H1 (cell line): ENCODE data around the gene WSCD1. TPM values are rescaled to one million over a fixed set of nuclear protein-coding genes. Genes with fewer than 3 reads are reported as not detected.

Experiments
- CTCF ChIA-PET: fragments of 300-600 bp; sonication (Branson Sonifier 250); formaldehyde crosslinking; loops from one replicate; lab custom pipeline; 2021; ENCODE audit not compliant: partially characterized antibody; lab: Charles Lee
- POLR2A ChIA-PET: fragments of 300-600 bp; sonication (Branson Sonifier 250); formaldehyde crosslinking; loops from one replicate; lab custom pipeline; 2021; ENCODE audit warnings: inconsistent platforms; ENCODE audit not compliant: partially characterized antibody; lab: Charles Lee
- DNase-seq, 2 experiments: peaks; one replicate each; pipeline versions ENCODE4 v3.0.0 to v3.0.0-alpha.2; 2010 to 2022; ENCODE audit warnings: low spot score in 2 of 2, low read depth in 1 of 2, mixed read lengths in 1 of 2
- FAIRE-seq: peaks from 2 replicates; lab custom pipeline; 2011; peaks lifted over from hg19 to GRCh38; lab: Jason Lieb, UNC
- H2AFZ ChIP-seq: 2 replicates; pipeline ENCODE4 v1.8.1; 2012; ENCODE audit warnings: low read length, inconsistent platforms
- H2AK5ac ChIP-seq: 2 replicates; pipeline ENCODE4 v1.6.1; 2013; ENCODE audit warnings: low read depth, low read length
- H2BK120ac ChIP-seq: replicated peaks from 2 replicates; pipeline ENCODE3; 2013; ENCODE audit warnings: low read depth, low read length, inconsistent platforms
- H2BK12ac ChIP-seq: 2 replicates; pipeline ENCODE4 v1.6.1; 2013; ENCODE audit warnings: low read depth, low read length
- H2BK15ac ChIP-seq: 2 replicates; pipeline ENCODE4 v1.6.1; 2013; ENCODE audit warnings: low read length
- H2BK20ac ChIP-seq: 2 replicates; pipeline ENCODE4 v1.6.1; 2013; ENCODE audit warnings: low read length
- H2BK5ac ChIP-seq: 2 replicates; pipeline ENCODE4 v1.6.1; 2013; ENCODE audit warnings: low read depth, low read length
- H3K14ac ChIP-seq: 2 replicates; pipeline ENCODE4 v1.6.1; 2013; ENCODE audit warnings: inconsistent platforms; ENCODE audit not compliant: insufficient read length
- H3K18ac ChIP-seq: 2 replicates; pipeline ENCODE4 v1.6.1; 2013; ENCODE audit warnings: low read length; ENCODE audit errors: extremely low read depth
- H3K23ac ChIP-seq: 2 replicates; pipeline ENCODE4 v1.6.1; 2013; ENCODE audit warnings: inconsistent platforms; ENCODE audit not compliant: insufficient read length
- H3K23me2 ChIP-seq: 2 replicates; pipeline ENCODE4 v1.6.1; 2013; ENCODE audit warnings: low read depth, low read length
- H3K27ac ChIP-seq: 2 replicates; pipeline ENCODE4 v1.6.1; 2011; ENCODE audit warnings: low read depth, low read length, inconsistent platforms
- H3K27me3 ChIP-seq, 4 experiments: replicated peaks in 1 of 4; 1 replicate in 1 of 4; 2 replicates in 3 of 4; pipeline versions ENCODE4 v1.6.1 to v1.8.1; 2011 to 2013; ENCODE audit warnings: low read length in 3 of 4, mild to moderate bottlenecking in 3 of 4, inconsistent platforms in 2 of 4, mixed read lengths in 2 of 4, moderate library complexity in 1 of 4; ENCODE audit not compliant: control insufficient read depth in 3 of 4, insufficient read depth in 3 of 4; ENCODE audit errors: extremely low read depth in 1 of 4
- H3K36me3 ChIP-seq, 4 experiments: 2 replicates each; pipeline versions ENCODE4 v1.6.1 to v1.8.1; 2011 to 2013; ENCODE audit warnings: mild to moderate bottlenecking in 4 of 4, low read length in 3 of 4, moderate library complexity in 2 of 4, control low read depth in 1 of 4, inconsistent platforms in 1 of 4; ENCODE audit not compliant: insufficient read depth in 4 of 4, control insufficient read depth in 2 of 4
- H3K4ac ChIP-seq: replicated peaks from 2 replicates; pipeline ENCODE3; 2013; ENCODE audit warnings: low read length, low read depth, mixed read lengths, inconsistent platforms; ENCODE audit not compliant: insufficient read length
- H3K4me1 ChIP-seq, 4 experiments: replicated peaks in 1 of 4; 1 replicate in 1 of 4; 2 replicates in 3 of 4; pipeline versions ENCODE4 v1.6.1 to v1.8.1; 2011 to 2013; ENCODE audit warnings: low read length in 3 of 4, inconsistent platforms in 2 of 4, mixed read lengths in 1 of 4; ENCODE audit not compliant: insufficient read depth in 4 of 4, control insufficient read depth in 3 of 4
- H3K4me2 ChIP-seq, 2 experiments: 2 replicates each; pipeline versions ENCODE4 v1.6.1 to v1.8.1; 2011 to 2013; ENCODE audit warnings: low read depth in 2 of 2, low read length in 2 of 2, control low read depth in 1 of 2, inconsistent platforms in 1 of 2, mild to moderate bottlenecking in 1 of 2; ENCODE audit not compliant: insufficient read depth in 1 of 2
- H3K4me3 ChIP-seq, 4 experiments: fragments of 200-600, 300-600 bp in 1 of 4; sonication (generic), shearing (Covaris generic), sonication (Bioruptor Twin) in 1 of 4; 2 replicates each; pipeline versions ENCODE4 v1.5.1 to v1.8.1; 2011 to 2016; ENCODE audit warnings: low read length in 4 of 4, low read depth in 3 of 4, control low read depth in 2 of 4, inconsistent platforms in 2 of 4, mild to moderate bottlenecking in 2 of 4, mixed read lengths in 1 of 4, moderate library complexity in 1 of 4; ENCODE audit not compliant: insufficient read depth in 2 of 4; ENCODE audit errors: extremely low read depth in 1 of 4
- H3K56ac ChIP-seq: replicated peaks from 2 replicates; pipeline ENCODE3; 2013; ENCODE audit warnings: low read depth, mild to moderate bottlenecking, mixed read lengths, low read length, inconsistent platforms; ENCODE audit not compliant: insufficient read length
- H3K79me1 ChIP-seq: 2 replicates; pipeline ENCODE4 v1.6.1; 2013; ENCODE audit warnings: low read depth, low read length, control low read depth
- H3K79me2 ChIP-seq, 2 experiments: 2 replicates each; pipeline versions ENCODE4 v1.6.1 to v1.8.1; 2012 to 2013; ENCODE audit warnings: low read length in 2 of 2, mild to moderate bottlenecking in 2 of 2, inconsistent platforms in 1 of 2; ENCODE audit not compliant: insufficient read depth in 2 of 2, control insufficient read depth in 1 of 2
- H3K9ac ChIP-seq, 4 experiments: replicated peaks in 1 of 4; 1 replicate in 1 of 4; 2 replicates in 3 of 4; pipeline versions ENCODE4 v1.6.1 to v1.8.1; 2011 to 2013; ENCODE audit warnings: low read depth in 3 of 4, low read length in 3 of 4, control low read depth in 2 of 4, mild to moderate bottlenecking in 2 of 4, moderate library complexity in 2 of 4, inconsistent platforms in 1 of 4; ENCODE audit errors: extremely low read depth in 1 of 4
- H3K9me3 ChIP-seq, 2 experiments: 2 replicates each; pipeline versions ENCODE4 v1.6.1 to v1.8.1; 2012 to 2013; ENCODE audit warnings: mild to moderate bottlenecking in 2 of 2, moderate library complexity in 2 of 2, control low read depth in 1 of 2, inconsistent platforms in 1 of 2, low read depth in 1 of 2, low read length in 1 of 2, mixed read lengths in 1 of 2; ENCODE audit not compliant: insufficient read depth in 2 of 2
- H4K20me1 ChIP-seq, 2 experiments: replicated peaks in 1 of 2; 2 replicates each; pipeline versions ENCODE3 to v1.8.1; 2011 to 2013; ENCODE audit warnings: inconsistent platforms in 2 of 2, low read length in 2 of 2, mild to moderate bottlenecking in 1 of 2; ENCODE audit not compliant: insufficient read depth in 2 of 2, control insufficient read depth in 1 of 2
- H4K5ac ChIP-seq: 2 replicates; pipeline ENCODE4 v1.6.1; 2013; ENCODE audit warnings: low read length, low read depth, mixed read lengths, inconsistent platforms; ENCODE audit not compliant: insufficient read length
- H4K8ac ChIP-seq: 2 replicates; pipeline ENCODE4 v1.8.0; 2013; ENCODE audit warnings: mild to moderate bottlenecking, moderate library complexity, low read length, inconsistent platforms; ENCODE audit not compliant: insufficient read depth; ENCODE audit errors: extremely low read depth
- H4K91ac ChIP-seq: replicated peaks from 2 replicates; pipeline ENCODE3; 2013; ENCODE audit warnings: low read length, mixed read lengths, inconsistent platforms; ENCODE audit not compliant: insufficient read length
- CBX8 ChIP-seq: fragments of 300-800, 300-1000 bp; sonication (generic); IDR thresholded peaks from 2 replicates; pipeline ENCODE4 v1.7.1; 2016; ENCODE audit warnings: low read depth, low read length, borderline replicate concordance
- CEBPB ChIP-seq: IDR thresholded peaks from 2 replicates; pipeline ENCODE4 v1.6.1; 2012; ENCODE audit warnings: low read depth, low read length
- CREB1 ChIP-seq: IDR thresholded peaks from 2 replicates; pipeline ENCODE4 v1.6.1; 2012; ENCODE audit warnings: inconsistent platforms
- CTCF ChIP-seq, 3 experiments: IDR thresholded peaks; 1 replicate in 2 of 3; 2 replicates in 1 of 3; pipeline versions ENCODE4 v1.5.1 to v1.6.1; 2011; ENCODE audit warnings: low read length in 3 of 3, mild to moderate bottlenecking in 3 of 3, inconsistent platforms in 2 of 3, low read depth in 1 of 3, moderate library complexity in 1 of 3; ENCODE audit not compliant: insufficient read depth in 1 of 3; ENCODE audit errors: control extremely low read depth in 1 of 3
- E2F6 ChIP-seq: IDR thresholded peaks from 2 replicates; pipeline ENCODE4 v1.6.1; 2012; ENCODE audit warnings: inconsistent platforms
- EZH2 ChIP-seq: fragments of 200-600 bp; sonication (generic); IDR thresholded peaks from 2 replicates; pipeline ENCODE4 v1.7.1; 2012; ENCODE audit warnings: low read depth, mild to moderate bottlenecking, moderate library complexity, low read length, inconsistent platforms; ENCODE audit not compliant: severe bottlenecking
- HDAC6 ChIP-seq: IDR thresholded peaks from one replicate; pipeline ENCODE4 v1.7.1; 2012; ENCODE audit warnings: low read depth, mild to moderate bottlenecking, inconsistent platforms, low read length, moderate library complexity
- JUND ChIP-seq: IDR thresholded peaks from 2 replicates; pipeline ENCODE4 v1.6.1; 2011; ENCODE audit warnings: mild to moderate bottlenecking, improper control_type of control experiment, low read length
- KDM1A ChIP-seq: fragments of 200-600, 300-600 bp; sonication (generic); IDR thresholded peaks from 2 replicates; pipeline ENCODE4 v1.7.1; 2016; ENCODE audit warnings: mild to moderate bottlenecking, low read length, borderline replicate concordance
- PHF8 ChIP-seq: fragments of 200-600 bp; sonication (generic); conservative IDR thresholded peaks from 2 replicates; pipeline ENCODE4 v1.7.1; 2012; ENCODE audit warnings: low read depth, mild to moderate bottlenecking, inconsistent platforms, low read length, moderate library complexity
- SP1 ChIP-seq: IDR thresholded peaks from 2 replicates; pipeline ENCODE4 v1.6.1; 2011; ENCODE audit warnings: low read depth, low read length
- WGBS, 2 experiments: shearing (Covaris generic) in 1 of 2; methylation state at CpG; one replicate each; pipeline versions ENCODE4 v1.1.6 to v1.1.7; 2013 to 2015; ENCODE audit warnings: low lambda C conversion rate in 2 of 2, mixed read lengths in 2 of 2, inconsistent platforms in 1 of 2, low coverage in 1 of 2, missing lambda C conversion rate in 1 of 2; ENCODE audit not compliant: insufficient replicate concordance in 2 of 2, insufficient coverage in 1 of 2, insufficient read length in 1 of 2; ENCODE audit errors: extremely low coverage in 1 of 2, missing lambda C conversion rate in 1 of 2; 5-methylcytosine and 5-hydroxymethylcytosine counted together
- polyA plus RNA-seq, 7 experiments: library from polyadenylated mRNA; depleted of rRNA in 3 of 7; stranded (reverse) in 5 of 7; unstranded in 2 of 7; fragments of >200 nt in 5 of 7; fragments of 200-250 nt in 2 of 7; gene quantifications; 1 replicate in 5 of 7; 2 replicates in 1 of 7; 4 replicates in 1 of 7; pipeline versions ENCODE4 v1.2.1 to v1.2.3, GENCODE V29; 2011 to 2013; ENCODE audit warnings: missing spikeins in 2 of 7, mixed read lengths in 2 of 7
- total RNA-seq: library from RNA; stranded (reverse); fragmentation: NEBNext Ultra II Directional; extraction: Animal tissue kit (Norgen Biotek cat#: 25700); gene quantifications from 2 replicates; pipeline ENCODE4 v1.2.1, GENCODE V29; 2021

The WSCD1 gene
- total and polyA plus RNA-seq, 2 of the 8 experiments (the other 6 are each of a cell fraction or from before 2014, with no cell fraction given) = 21.9 to 39.0 TPM

GRCh38 chr17:6147042-6147441 is 76.9 kb downstream of the WSCD1 start:
- H4K5ac ChIP-seq = no peak overlapping the region
- no peak overlapping the region for H4K91ac ChIP-seq
- no peak overlapping the region for H3K56ac ChIP-seq
- H3K79me1 ChIP-seq = no peaks in the 10 kb centered on the region
- 0 out of 2 replicates have a peak overlapping the region, but pooled peaks have one; percentile 46 for H2BK15ac ChIP-seq
- no peaks in the 10 kb centered on the region for H3K4me1 ChIP-seq
- no peak overlapping the region for H3K9ac ChIP-seq
- WGBS, 2 experiments = 80% methylated on average over 7 of the region's 7 CpGs; no CpG with 5 or more reads in 1 of the 2 experiments
- H3K23ac ChIP-seq = no peak overlapping the region
- H3K27ac ChIP-seq = no peak overlapping the region
- H3K18ac ChIP-seq = no peak overlapping the region
- H4K8ac ChIP-seq = no peak overlapping the region
- H2BK12ac ChIP-seq = no peak overlapping the region
- no peaks in the 10 kb centered on the region for H3K79me2 ChIP-seq
- no peaks in the 10 kb centered on the region for H3K36me3 ChIP-seq
- H3K14ac ChIP-seq = no peak overlapping the region
- H3K4me2 ChIP-seq = no peak overlapping the region
- DNase-seq = no peak
- H2AFZ ChIP-seq = no peak overlapping the region
- no peak overlapping the region for H2BK120ac ChIP-seq
- ChIA-PET POLR2A (no interaction called here), CTCF (interaction anchor here (1.0 kb wide), 1 partner anchor 139 kb away, joined by 3 read pairs; no protein-coding TSS in a partner anchor)
- no peak overlapping the region for H3K4me3 ChIP-seq
- no peak overlapping the region for H3K4ac ChIP-seq
- no peaks in the 10 kb centered on the region for H3K23me2 ChIP-seq
- H2AK5ac ChIP-seq = peak overlapping the region; percentile 28; the same call in 1 of the 2 replicates
- peak overlapping the region; percentile 1; the same call in 1 of the 2 replicates for H2BK20ac ChIP-seq
- peaks cover 0 to 1% (median 0%) of the 10 kb centered on the region in 4 experiments; a peak in 1 of 7 replicates for H3K27me3 ChIP-seq
- FAIRE-seq = no peak
- no peak overlapping the region for H2BK5ac ChIP-seq
- H4K20me1 ChIP-seq = no peaks in the 10 kb centered on the region
- H3K9me3 ChIP-seq = peaks cover 2 to 6% of the 10 kb centered on the region in 2 experiments; a peak in 2 of 4 replicates
- no peak for TF ChIP-seq JUND
- no peak for TF ChIP-seq E2F6
- no peak for TF ChIP-seq CREB1
- TF ChIP-seq EZH2 = no peak
- TF ChIP-seq CBX8 = no peak
- no peak for TF ChIP-seq CEBPB
- no peak for TF ChIP-seq HDAC6
- no peak for TF ChIP-seq CTCF (IDR thresholded peaks at IDR 0.05; ENCODE audit: control extremely low read depth in 1 of 3, insufficient read depth in 1 of 3, low read depth in 1 of 3, low read length in 3 of 3)
- no peak for TF ChIP-seq SP1
- no peak for TF ChIP-seq PHF8
- TF ChIP-seq KDM1A = no peak
